RWPE1 (cell line): ENCODE measurements around the gene DCDC2.

Source experiments
- CTCF ChIA-PET: fragments of 350-600 bp; sonication (Branson Sonifier 250); formaldehyde crosslinking; extraction: SDS; loops from one replicate; lab custom pipeline; 2021; lab: Yijun Ruan, JAX
- POLR2A ChIA-PET: fragments of 400-600 bp; formaldehyde crosslinking; extraction: SDS; loops from one replicate; lab custom pipeline; 2020; ENCODE audit warnings: antibody characterized with exemption; ENCODE audit not compliant: low non-redundant PET; lab: Yijun Ruan, JAX
- DNase-seq: peaks from one replicate; pipeline ENCODE4 v3.0.0; 2012; ENCODE audit warnings: low spot score
- H3K27ac ChIP-seq: fragments of 450-650 bp; 2 replicates; pipeline ENCODE4 v1.5.1; 2017
- CTCF ChIP-seq: fragments of 450-650 bp; conservative IDR thresholded peaks from 2 replicates; pipeline ENCODE4 v1.5.1; 2017; ENCODE audit warnings: low read depth, mild to moderate bottlenecking

Gene DCDC2

DNA sequence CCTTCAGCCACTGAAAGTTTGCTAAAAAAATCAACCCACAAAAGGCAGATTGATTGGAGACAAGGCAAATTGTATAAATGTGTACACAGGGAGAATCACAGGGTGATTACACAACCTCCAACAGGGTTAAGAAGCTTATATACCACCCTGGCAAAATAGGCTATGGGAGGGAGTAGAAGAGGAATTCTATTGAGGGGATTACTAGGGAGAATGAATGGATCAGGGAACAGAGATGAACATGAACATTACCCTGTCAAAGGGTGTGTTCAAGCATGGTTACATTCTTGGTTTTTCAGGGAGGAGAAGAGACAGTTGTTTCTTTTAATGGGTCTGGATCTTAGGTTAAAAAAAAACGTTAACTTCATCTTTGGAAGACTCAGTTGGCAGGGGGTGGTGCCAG lies 39.8 kb upstream of the DCDC2 start:
- TF ChIP-seq CTCF, result no peak
- DNase-seq, result no peak
- H3K27ac ChIP-seq, result no peak overlapping the region
- POLR2A ChIA-PET, result no interaction called here
- CTCF ChIA-PET, result interaction anchor here (0.7 kb wide), 1 partner anchor 45 kb away, joined by 3 read pairs; no protein-coding TSS in a partner anchor

DNA sequence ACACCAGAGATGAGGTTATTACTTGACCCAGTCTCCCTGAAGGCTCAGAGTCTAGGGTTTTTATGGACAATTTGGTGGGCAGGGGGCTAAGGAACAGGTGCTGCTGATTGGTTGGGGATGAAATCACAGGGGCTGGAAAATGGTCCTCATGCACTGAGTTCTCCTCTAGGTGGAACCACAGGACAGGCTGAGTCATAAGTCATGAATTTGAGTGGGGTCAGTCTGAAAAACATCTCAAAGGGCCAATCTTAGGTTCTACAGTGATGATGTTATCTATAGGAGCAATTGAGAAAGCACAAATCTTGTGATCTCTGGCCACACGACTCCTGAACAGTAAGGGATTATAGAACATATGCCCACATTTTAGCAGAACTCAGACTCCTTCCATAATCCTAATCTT lies 39.0 kb upstream of the DCDC2 start:
- no peak for DNase-seq
- TF ChIP-seq CTCF, result no peak
- no peak overlapping the region for H3K27ac ChIP-seq
- POLR2A ChIA-PET, result no interaction called here
- CTCF ChIA-PET, result no interaction called here

DNA sequence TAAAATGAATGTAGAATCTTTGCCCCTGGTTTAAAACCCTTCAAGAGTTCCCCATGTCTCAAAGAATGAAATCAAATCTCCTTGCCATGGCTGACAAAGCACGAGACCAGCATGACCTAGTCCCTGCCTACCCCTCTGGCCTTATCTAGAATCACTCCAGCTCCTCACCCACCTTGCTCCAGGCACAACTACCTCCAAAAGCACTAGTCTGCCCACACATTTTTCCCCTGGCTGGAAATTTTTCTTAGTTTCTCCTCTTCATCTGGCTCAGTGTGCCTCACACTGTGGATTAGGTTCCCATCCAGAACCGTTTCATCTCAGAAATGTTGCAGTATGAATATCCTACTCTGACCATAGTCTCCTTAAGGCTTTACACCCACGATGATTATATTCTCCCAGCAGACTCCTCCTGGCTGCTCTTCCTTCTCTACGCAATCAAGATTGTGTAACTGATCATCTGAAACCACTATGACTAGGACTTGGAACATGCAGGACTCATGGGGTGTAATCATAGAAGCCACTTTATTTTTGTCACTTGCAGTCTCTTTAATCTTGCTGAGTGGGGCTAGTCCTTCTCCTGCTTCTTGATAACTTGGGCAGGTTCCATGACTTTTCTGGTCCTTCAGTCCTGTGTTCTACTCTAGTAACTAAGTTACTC lies 37.0 kb upstream of the DCDC2 start:
- peak; percentile 53 for DNase-seq
- ChIA-PET CTCF (no interaction called here), POLR2A (no interaction called here)
- no peak for TF ChIP-seq CTCF
- no peak overlapping the region for H3K27ac ChIP-seq

GRCh38 chr6:24394061-24394779 lies 36.4 kb upstream of the DCDC2 start:
- ChIA-PET POLR2A (no interaction called here), CTCF (no interaction called here)
- H3K27ac ChIP-seq, result no peak overlapping the region
- no peak for TF ChIP-seq CTCF
- no peak for DNase-seq

GRCh38 chr6:24391756-24392405 lies 34.0 kb upstream of the DCDC2 start:
- DNase-seq, result no peak
- ChIA-PET POLR2A (no interaction called here), CTCF (interaction anchor here (1.0 kb wide), 1 partner anchor 31 kb away, joined by 5 read pairs; no protein-coding TSS in a partner anchor)
- no peak for TF ChIP-seq CTCF
- H3K27ac ChIP-seq, result no peak overlapping the region

DNA sequence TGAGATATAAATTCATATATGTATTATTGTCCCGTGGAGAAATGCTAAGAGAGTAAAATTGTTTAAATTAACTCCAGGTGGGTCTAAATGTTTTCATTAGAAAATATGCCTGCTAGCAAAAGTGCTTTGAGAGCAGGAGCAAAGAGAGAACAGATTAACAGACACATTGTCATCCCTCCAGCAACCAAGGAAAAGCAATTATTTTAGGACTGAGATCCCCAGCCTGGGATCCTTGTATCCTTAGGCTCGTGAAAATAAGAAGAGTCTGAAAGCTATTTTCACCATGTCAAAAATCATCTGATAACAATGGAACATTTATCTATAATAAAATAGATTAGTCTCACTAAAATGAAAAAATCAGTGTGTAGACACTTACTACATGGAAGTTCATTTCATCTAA lies 33.3 kb upstream of the DCDC2 start:
- H3K27ac ChIP-seq, result no peak overlapping the region
- CTCF ChIA-PET, result no interaction called here
- DNase-seq, result no peak
- no peak for TF ChIP-seq CTCF
- POLR2A ChIA-PET, result no interaction called here
